ENCODE data around the gene USP9Y.

Gene USP9Y

DNA sequence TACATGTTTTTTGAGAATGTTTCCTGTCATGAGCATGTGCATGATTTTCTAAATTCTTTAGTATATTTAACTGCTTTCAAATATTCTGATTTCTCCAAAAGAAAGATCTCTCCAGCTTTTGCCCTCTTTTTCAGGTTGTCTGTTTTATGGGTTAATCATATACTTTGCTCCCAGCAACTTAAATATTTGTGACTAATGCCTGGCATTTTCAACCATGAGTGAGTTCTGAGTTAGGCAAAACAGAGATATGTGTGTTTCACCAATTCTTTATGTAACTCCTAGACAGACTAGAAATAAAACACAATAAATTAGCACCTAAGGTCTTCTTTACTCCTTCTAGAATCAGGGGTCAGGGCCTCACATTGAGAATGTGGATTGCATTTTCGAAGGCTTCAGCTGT is 107.0 kb downstream of the USP9Y start:
- DNase-seq: no peak

DNA sequence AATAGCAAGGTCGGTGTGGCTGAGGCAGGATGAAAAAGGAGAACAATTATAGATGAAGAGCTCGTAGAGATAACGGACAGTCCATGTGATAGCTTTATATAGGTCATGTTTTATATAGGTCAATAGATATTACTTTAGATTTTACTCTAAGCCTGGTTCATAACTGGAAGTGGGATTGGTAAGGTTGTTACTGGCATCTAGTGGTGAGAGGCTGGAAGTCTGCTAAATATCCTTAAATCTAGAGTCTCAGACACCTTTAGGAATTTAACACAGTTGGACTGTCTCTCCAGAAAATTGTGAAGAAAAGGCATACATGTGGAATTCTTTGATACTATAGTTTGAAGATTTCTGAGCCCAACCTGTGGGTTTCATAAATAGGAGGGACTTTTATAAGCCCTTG is 108.0 kb downstream of the USP9Y start:
- DNase-seq: no peak

DNA sequence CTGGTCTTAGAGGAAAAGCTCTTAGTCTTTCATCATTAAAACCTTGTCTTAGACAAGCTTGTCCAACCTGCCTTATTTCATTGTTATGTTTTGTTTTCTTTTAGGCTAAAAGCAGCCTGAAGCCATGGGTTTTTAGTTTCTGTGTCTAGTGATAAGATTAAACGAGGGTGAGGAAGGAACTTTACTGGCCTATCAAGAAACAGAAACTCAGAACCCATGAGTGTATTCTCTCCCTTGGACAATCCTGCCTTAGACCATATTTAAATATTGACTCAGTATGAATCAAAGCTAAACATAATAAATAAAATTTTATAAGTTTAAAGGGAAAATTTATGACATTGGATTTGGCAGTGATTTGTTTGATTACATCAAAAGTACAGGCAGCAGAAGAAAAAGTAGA is 122.4 kb downstream of the USP9Y start:
- no peak for DNase-seq

DNA sequence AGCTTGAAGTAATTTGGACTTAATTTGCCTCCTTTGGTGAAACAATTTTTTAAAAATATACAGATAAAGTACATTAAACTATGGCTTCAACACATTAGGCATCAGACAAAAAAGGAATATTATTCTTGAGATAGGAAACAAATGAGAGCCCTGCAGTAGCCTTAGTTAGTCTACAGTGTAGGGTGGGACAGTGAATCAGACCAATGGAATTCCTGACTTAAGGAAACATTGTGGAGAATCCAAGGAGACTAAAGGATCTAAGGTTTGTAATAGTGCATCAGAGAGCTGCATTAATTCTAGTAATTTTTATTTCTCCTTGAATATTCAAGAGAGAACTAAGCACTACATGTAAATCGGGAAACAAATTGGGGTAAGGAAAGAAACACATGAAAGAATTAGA is 125.8 kb downstream of the USP9Y start:
- DNase-seq: no peak

DNA sequence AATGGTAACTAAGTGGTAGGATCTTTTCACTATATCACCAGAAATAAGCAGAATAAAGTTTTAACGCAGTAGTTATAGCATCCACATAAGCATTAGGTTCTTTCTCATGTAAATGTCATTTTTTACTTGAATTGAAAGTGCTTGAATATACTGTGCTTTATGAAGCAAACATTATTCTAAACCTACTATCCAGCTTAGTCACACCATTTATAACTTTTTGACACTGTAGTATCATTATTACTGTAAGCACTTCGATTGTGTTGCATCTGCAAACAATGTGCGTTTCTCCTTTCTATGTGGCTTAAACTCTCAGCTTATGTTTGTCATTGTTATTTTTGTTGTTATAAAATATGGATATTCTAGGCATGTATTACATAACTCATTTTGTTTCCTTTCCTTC is 132.3 kb downstream of the USP9Y start:
- DNase-seq: no peak

DNA sequence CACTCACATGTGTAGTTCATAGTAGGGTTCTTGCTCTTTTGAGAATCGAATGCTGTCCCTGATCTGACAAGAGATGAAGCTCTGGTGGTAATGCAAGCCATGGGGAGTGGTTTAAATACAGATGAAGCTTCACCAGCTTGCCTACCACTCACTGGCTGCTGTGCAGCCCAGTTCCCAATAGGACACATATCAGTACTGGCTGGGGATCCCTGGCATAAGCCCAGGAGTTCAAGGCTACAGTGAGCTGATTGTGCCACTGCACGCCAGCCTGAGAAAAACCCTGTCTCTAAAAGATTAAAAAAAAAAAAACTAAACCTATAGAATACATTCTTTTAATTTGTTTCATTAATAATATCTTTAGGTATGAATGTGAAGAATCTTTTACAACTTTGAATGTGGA is 136.5 kb downstream of the USP9Y start:
- no peak for DNase-seq

DNA sequence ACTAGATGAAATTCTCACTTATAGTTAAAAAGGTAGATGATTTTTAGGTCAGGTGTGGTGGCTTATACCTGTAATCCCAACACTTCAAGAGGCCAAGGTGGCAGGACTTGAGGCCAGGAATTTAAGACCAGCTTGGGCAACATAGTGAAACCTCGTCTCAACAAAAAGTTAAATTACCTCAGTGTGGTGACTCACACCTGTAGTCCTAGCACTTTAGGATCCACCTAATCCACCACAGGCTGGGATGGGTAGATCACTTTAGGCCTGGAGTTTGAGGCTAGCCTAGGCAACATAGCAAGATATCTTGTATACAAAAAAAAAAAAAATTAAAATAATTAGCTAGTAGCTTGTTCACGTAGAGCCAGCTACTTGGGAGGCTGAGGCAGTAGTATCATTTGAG is 140.3 kb downstream of the USP9Y start:
- no peak for DNase-seq

- no peak for DNase-seq
Observed at GRCh38 chrY:12846793-12847192, 145.8 kb downstream of the USP9Y start.

GRCh38 chrY:12855791-12856275 is 154.8 kb downstream of the USP9Y start:
- DNase-seq: no peak

DNA sequence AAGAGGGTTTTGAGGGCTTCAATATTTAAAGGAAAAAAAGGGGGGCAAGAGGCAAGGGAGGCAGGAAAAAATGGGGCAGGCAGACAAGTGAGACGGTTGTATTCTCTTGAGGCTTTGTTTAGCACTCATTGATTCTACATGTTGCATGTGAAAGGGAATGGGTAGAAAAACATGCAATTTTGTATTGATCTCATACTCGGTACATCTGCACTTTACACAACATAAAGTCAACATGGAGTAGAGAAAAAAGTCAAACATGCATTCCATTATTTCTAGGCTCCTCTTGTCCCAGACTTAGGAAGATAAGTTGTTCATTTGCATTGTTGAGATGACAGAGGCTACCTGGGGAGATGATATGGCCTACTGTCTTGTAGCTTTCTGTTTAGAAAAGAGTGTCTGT is 166.9 kb downstream of the USP9Y start:
- no peak for DNase-seq

DNA sequence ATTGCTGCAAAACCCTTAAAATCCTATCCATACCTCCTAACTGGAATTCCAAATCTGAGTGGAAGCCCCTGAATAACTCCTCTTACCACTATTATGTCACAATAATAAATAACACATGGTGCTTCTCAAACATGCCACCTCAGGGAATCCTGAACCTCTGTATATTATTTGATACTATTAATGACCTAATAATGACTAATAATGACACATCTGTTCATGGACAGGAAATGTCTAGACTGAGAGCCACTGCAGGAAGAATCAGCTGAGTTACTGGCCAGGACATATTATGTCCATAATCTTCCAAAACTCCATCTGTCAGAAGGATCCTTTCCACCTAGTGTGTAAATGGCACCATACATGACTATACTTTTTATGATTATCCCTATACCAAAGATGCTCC is 195.9 kb downstream of the USP9Y start:
- no peak for DNase-seq

- DNase-seq: no peak
Observed at GRCh38 chrY:12898604-12899003, 197.6 kb downstream of the USP9Y start.

GRCh38 chrY:12904618-12905516 is 203.8 kb downstream of the USP9Y start, which contains the start of gene DDX3Y:
Gene DDX3Y (plus strand): TSS chrY:12904868. CDS start chrY:12904937, 69 bp downstream.
- no peak for DNase-seq

DNA sequence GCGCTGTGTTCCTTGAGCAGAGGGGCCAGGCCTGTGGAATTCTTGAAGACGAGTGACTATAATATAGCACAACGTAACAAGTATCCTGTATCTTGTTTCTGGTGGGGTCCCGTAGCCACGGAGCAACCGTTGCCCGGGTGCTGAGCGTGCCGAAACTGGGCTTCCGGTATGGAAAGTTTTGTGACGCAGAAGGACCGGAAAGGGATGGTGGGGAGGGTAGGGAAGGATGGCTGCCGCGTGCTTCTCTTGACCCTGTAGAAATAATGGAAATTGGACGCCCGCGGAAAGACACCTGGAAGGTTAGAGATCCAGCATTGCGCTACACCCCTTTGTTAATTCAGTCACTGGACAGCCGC is 204.5 kb downstream of the USP9Y start:
- DNase-seq: no peak

GRCh38 chrY:12905895-12906294 is 204.9 kb downstream of the USP9Y start:
- no peak for DNase-seq
